NT2/D1 (cell line): ENCODE measurements around the gene CAV1.

ENCODE experiments used
- SUZ12 ChIP-seq: IDR thresholded peaks from 2 replicates; pipeline ENCODE4 v1.6.1; 2011; ENCODE audit not compliant: insufficient read length, insufficient read depth; ENCODE audit errors: extremely low read depth
- YY1 ChIP-seq: IDR thresholded peaks from 2 replicates; pipeline ENCODE4 v1.6.1; 2011; ENCODE audit not compliant: insufficient read length, insufficient read depth
- ZNF274 ChIP-seq: IDR thresholded peaks from 2 replicates; pipeline ENCODE4 v1.6.1; 2011; ENCODE audit warnings: mild to moderate bottlenecking, low read depth, low read length

DNA sequence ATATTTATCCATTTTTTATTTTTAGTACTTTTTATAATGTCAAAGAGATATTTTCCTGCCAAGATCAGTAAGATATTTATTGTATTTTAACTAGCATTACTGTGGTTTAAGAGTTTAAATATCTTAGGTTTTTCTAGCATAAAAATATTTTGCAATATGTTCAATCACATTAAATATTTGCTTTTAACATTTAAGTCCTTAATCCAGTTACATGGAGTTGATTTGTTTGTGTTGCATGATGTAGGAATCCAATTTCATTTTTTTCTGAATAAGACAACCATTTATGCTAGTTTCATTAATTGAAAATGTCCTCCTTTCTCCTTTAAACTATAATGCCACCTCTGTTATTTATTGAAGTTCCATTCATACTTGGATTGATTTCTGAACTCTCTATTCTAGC lies 41.8 kb downstream of the CAV1 start:
- no peak for TF ChIP-seq YY1
- no peak for TF ChIP-seq ZNF274
- no peak for TF ChIP-seq SUZ12
